Calu3 (cell line): ENCODE results near the gene KANK3. TPM values are rescaled to one million over a fixed set of nuclear protein-coding genes. Genes with fewer than 3 reads are reported as not detected.
"Not testable (repeated sequence)": the region's sequence is repeated elsewhere in the genome, so short reads cannot be mapped to it uniquely, and the experiment has no call there.

ENCODE experiments used
- BruUV-seq: library from RNA; stranded (reverse); fragments of 400-500 nt; replicated peaks from 2 replicates; lab custom pipeline; 2021; lab: Mats Ljungman, UMichigan
- CTCF ChIA-PET: fragments of 300-600 bp; sonication (Branson Sonifier 250); formaldehyde crosslinking; loops from one replicate; lab custom pipeline; 2022; ENCODE audit warnings: antibody characterized with exemption; lab: Charles Lee
- DNase-seq: peaks from one replicate; pipeline ENCODE4 v3.0.0; 2022
- H3K27ac Mint-ChIP-seq: one replicate; pipeline ENCODE4 v1.8.0; 2022; ENCODE audit warnings: mixed read lengths; ENCODE audit not compliant: unreplicated experiment
- H3K27me3 Mint-ChIP-seq: one replicate; pipeline ENCODE4 v1.8.0; 2022; ENCODE audit warnings: mixed read lengths; ENCODE audit not compliant: unreplicated experiment
- H3K36me3 Mint-ChIP-seq: one replicate; pipeline ENCODE4 v1.8.0; 2022; ENCODE audit warnings: mild to moderate bottlenecking, moderate library complexity, mixed read lengths; ENCODE audit not compliant: insufficient read depth, unreplicated experiment
- H3K4me1 Mint-ChIP-seq: one replicate; pipeline ENCODE4 v1.8.0; 2022; ENCODE audit warnings: mild to moderate bottlenecking, low read depth, mixed read lengths; ENCODE audit not compliant: unreplicated experiment
- H3K4me3 Mint-ChIP-seq: one replicate; pipeline ENCODE4 v1.8.0; 2022; ENCODE audit warnings: mild to moderate bottlenecking, low read depth, moderate library complexity, mixed read lengths; ENCODE audit not compliant: unreplicated experiment
- H3K9me3 Mint-ChIP-seq: one replicate; pipeline ENCODE4 v1.8.0; 2022; ENCODE audit warnings: low read depth, mixed read lengths; ENCODE audit not compliant: unreplicated experiment
- CTCF ChIP-seq: fragments of 200-600 bp; IDR thresholded peaks from one replicate; pipeline ENCODE4 v1.8.0; 2022; ENCODE audit warnings: antibody characterized with exemption; ENCODE audit not compliant: unreplicated experiment
- intact Hi-C: fragments of 100-400 bp; cut with micrococcal nuclease; formaldehyde crosslinking; loops from one replicate; pipeline ENCODE4 v1.10.0; 2022; ENCODE audit not compliant: unreplicated experiment
- total RNA-seq: library from RNA; stranded (reverse); gene quantifications from 2 replicates; pipeline ENCODE4 v1.2.3, GENCODE V29; 2022

The KANK3 gene
- total RNA-seq, 1 experiment from 2014 or later, result not detected

DNA sequence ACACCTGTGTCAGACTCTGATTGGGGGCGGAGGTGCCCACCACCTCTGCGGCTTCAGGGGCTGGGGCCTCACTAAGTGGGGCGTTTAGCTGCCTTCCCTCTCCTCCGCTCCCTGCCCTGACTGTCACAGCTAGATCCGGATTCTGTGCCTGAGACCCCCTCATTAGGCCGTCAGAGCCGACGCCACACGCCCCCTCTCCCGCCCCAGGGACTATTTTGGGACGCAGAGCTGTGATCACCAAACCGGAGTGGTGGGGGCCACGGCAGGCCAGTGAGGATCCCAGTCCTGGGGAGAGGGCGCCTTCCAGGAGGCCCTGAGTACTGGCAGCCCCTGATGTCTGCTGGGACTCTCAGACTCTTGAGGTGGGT, 762 bp downstream of the KANK3 start:
- Mint-ChIP-seq H3K27me3 (peaks cover 22% of the 10 kb centered on the region), H3K36me3 (peaks cover 5% of the 10 kb centered on the region), H3K4me3 (no peak overlapping the region), H3K27ac (no peak overlapping the region), H3K9me3 (no peaks in the 10 kb centered on the region), H3K4me1 (no peaks in the 10 kb centered on the region)
- no peak for TF ChIP-seq CTCF
- CTCF ChIA-PET, result no interaction called here
- DNase-seq, result no peak
- intact Hi-C loops, result no loop called here
- BruUV-seq, result no TSS peak

DNA sequence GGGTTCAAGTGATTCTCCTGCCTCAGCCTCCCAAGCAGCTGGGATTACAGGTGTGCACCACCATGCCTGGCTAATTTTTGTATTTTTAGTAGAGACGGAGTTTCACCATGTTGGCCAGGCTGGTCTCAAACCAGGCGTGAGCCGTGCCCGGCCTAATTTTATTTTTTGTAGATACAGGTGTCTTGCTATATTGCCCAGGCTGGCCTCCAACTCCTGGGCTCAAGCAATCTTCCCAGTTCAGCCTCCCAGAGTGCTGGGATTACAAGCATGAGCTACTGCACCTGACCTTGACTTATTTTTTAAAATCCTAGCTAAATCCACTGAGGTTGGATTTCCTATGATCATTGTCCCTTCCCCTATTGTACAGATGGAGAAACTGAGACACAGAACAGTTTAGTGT, 1.6 kb downstream of the KANK3 start:
- H3K9me3 Mint-ChIP-seq, H3K36me3 Mint-ChIP-seq, H3K4me1 Mint-ChIP-seq, H3K27ac Mint-ChIP-seq, DNase-seq, intact Hi-C loops, H3K4me3 Mint-ChIP-seq, BruUV-seq: not testable (repeated sequence)
- H3K27me3 Mint-ChIP-seq, result peaks cover 22% of the 10 kb centered on the region
- CTCF ChIA-PET, result interaction anchor here (0.7 kb wide), 1 partner anchor 73 kb away, joined by 4 read pairs; no protein-coding TSS in a partner anchor

- no peak for TF ChIP-seq CTCF
- H3K27me3 Mint-ChIP-seq, result peaks cover 22% of the 10 kb centered on the region
- H3K36me3 Mint-ChIP-seq, result peaks cover 5% of the 10 kb centered on the region
- H3K4me3 Mint-ChIP-seq, result no peak overlapping the region
- no peak overlapping the region for H3K27ac Mint-ChIP-seq
- intact Hi-C loops, result no loop called here
- no TSS peak for BruUV-seq
- CTCF ChIA-PET, result interaction anchor here (0.5 to 0.7 kb wide), 3 partner anchors 14 to 1101 kb away, joined by 3 to 6 read pairs (median 3); no protein-coding TSS in a partner anchor
- no peaks in the 10 kb centered on the region for H3K4me1 Mint-ChIP-seq
- DNase-seq, result no peak
- no peaks in the 10 kb centered on the region for H3K9me3 Mint-ChIP-seq
Measured at GRCh38 chr19:8340341-8341096, 2.5 kb downstream of the KANK3 start.

- no peaks in the 10 kb centered on the region for H3K9me3 Mint-ChIP-seq
- no peak for DNase-seq
- H3K36me3 Mint-ChIP-seq, result peaks cover 5% of the 10 kb centered on the region
- no peaks in the 10 kb centered on the region for H3K4me1 Mint-ChIP-seq
- no peak overlapping the region for H3K27ac Mint-ChIP-seq
- TF ChIP-seq CTCF, result no peak
- intact Hi-C loops, result no loop called here
- BruUV-seq, result no TSS peak
- H3K4me3 Mint-ChIP-seq, result no peak overlapping the region
- H3K27me3 Mint-ChIP-seq, result peaks cover 22% of the 10 kb centered on the region
- CTCF ChIA-PET, result no interaction called here
Measured at GRCh38 chr19:8338835-8339234, 4.2 kb downstream of the KANK3 start.

DNA sequence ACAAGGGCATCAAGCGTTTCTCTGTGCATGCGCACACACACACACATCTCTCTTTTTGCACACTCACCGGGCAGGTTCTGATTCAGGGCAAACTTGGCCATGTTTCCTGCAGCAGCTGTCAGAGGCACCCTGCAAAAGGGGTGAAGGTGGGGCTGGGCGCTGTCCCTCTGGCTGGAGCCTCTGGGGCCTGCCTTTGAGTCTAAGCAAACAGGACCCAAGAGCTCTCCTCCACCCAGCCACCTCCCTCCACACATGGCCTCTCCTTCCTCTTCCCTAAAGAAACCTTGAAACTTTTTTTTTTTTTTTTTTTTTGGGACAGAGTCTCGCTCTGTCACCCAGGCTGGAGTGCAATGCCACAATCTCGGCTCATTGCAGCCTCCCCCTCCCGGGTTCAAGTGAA, 5.3 kb downstream of the KANK3 start:
- TF ChIP-seq CTCF, result no peak
- H3K4me1 Mint-ChIP-seq, result no peaks in the 10 kb centered on the region
- BruUV-seq, result no TSS peak
- peaks cover 22% of the 10 kb centered on the region for H3K27me3 Mint-ChIP-seq
- H3K9me3 Mint-ChIP-seq, result no peaks in the 10 kb centered on the region
- H3K4me3 Mint-ChIP-seq, result no peak overlapping the region
- no peak overlapping the region for H3K27ac Mint-ChIP-seq
- CTCF ChIA-PET, result no interaction called here
- H3K36me3 Mint-ChIP-seq, result peaks cover 5% of the 10 kb centered on the region
- intact Hi-C loops, result no loop called here
- no peak for DNase-seq
